ENCODE data around the gene KLHL10. TPM values are rescaled to one million over a fixed set of nuclear protein-coding genes. Genes with fewer than 3 reads are reported as not detected.

The KLHL10 gene
- total and polyA plus RNA-seq, 9 donors = 0.13 to 0.60 (median 0.23) TPM

DNA sequence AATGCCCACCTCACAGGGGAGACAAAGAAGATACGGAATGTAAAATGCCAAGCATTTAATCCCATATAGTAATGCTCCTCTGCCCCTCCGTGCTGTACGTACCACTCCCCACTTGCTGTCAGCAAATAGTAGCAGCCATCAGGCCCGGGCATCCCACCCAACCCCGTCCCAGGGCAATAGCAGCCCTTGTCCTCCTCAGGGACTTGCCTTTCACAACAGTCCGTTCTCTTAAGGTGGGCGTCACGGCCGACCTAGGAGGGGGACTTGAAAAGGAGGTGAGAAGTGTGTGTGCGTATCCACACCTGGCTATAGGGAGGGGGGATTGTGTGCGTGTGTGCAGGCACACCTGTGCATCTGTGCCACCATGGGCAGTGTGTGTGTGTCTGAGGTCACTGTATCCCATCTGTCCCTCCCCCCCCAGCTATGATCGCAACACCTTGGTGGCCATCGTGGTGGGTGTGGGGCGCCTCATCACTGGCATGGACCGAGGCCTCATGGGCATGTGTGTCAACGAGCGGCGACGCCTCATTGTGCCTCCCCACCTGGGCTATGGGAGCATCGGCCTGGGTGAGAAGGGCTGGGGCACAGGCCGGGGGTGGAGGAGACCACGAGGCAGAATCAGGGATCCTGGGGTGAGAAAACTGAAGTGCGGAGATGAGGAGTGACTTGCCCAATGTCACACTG, 20.8 kb upstream of the KLHL10 start:
- Histone ChIP-seq H3K9me3 (no peaks in the 10 kb centered on the region), H3K27me3 (no peaks in the 10 kb centered on the region), H3K36me3 (no peaks in the 10 kb centered on the region), H3K4me1 (ENCODE audit: insufficient read depth) (no peaks in the 10 kb centered on the region), H3K4me3 (no peak overlapping the region), H3K27ac (no peak overlapping the region)
- intact Hi-C loops (cut with DNase I) = no loop called here
- WGBS, 3 donors = 90 to 94% (median 92%) methylated on average over 23 of the region's 23 CpGs
- DNase-seq = no peak
- TF ChIP-seq POLR2A (IDR thresholded peaks at IDR 0.05) = no peak
- TF ChIP-seq EP300 (IDR thresholded peaks at IDR 0.05) = no peak
- TF ChIP-seq, protein P1, sequence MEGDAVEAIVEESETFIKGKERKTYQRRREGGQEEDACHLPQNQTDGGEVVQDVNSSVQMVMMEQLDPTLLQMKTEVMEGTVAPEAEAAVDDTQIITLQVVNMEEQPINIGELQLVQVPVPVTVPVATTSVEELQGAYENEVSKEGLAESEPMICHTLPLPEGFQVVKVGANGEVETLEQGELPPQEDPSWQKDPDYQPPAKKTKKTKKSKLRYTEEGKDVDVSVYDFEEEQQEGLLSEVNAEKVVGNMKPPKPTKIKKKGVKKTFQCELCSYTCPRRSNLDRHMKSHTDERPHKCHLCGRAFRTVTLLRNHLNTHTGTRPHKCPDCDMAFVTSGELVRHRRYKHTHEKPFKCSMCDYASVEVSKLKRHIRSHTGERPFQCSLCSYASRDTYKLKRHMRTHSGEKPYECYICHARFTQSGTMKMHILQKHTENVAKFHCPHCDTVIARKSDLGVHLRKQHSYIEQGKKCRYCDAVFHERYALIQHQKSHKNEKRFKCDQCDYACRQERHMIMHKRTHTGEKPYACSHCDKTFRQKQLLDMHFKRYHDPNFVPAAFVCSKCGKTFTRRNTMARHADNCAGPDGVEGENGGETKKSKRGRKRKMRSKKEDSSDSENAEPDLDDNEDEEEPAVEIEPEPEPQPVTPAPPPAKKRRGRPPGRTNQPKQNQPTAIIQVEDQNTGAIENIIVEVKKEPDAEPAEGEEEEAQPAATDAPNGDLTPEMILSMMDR (IDR thresholded peaks at IDR 0.05) = no peak

DNA sequence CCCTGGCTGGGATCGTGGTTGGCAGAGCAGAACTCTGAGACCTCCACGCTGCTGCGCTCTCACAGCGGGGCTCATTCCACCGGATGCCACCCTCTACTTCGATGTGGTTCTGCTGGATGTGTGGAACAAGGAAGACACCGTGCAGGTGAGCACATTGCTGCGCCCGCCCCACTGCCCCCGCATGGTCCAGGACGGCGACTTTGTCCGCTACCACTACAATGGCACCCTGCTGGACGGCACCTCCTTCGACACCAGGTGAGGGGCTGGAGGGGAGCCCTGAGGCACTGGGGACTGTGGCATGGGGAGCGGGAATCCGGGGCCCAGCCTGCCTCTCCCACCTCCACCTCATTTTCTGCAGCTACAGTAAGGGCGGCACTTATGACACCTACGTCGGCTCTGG, 19.6 kb upstream of the KLHL10 start:
- 94 to 95% (median 95%) methylated on average over 20 of the region's 20 CpGs for WGBS, 3 donors
- intact Hi-C loops (cut with DNase I) = no loop called here

DNA sequence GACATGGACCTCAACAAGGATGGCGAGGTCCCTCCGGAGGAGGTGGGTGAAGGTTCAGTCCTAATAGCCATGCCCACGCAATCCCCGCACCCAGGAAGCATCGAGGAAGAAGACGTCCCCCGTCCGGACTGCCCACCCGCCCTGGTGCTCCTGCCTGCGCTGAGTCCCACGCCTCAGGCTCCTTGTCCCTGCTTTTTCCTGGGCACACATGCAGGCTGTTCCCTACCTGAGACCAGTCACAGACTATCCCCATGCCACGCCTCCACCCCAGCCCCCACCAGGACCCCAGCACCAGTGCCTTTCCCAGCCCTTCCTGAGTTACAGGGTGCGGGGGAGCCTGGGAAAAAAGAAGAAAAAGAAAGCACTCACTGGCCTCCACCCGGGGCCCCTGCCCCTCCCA, 15.8 kb upstream of the KLHL10 start:
- Histone ChIP-seq H3K4me1 (ENCODE audit: insufficient read depth) (no peaks in the 10 kb centered on the region), H3K36me3 (no peaks in the 10 kb centered on the region), H3K9me3 (no peaks in the 10 kb centered on the region), H3K4me3 (no peak overlapping the region), H3K27me3 (no peaks in the 10 kb centered on the region), H3K27ac (no peak overlapping the region)
- WGBS, 3 donors = 81 to 84% (median 82%) methylated on average over 14 of the region's 14 CpGs
- TF ChIP-seq, protein P1 (IDR thresholded peaks at IDR 0.05) = no peak
- no peak for TF ChIP-seq POLR2A (IDR thresholded peaks at IDR 0.05)
- TF ChIP-seq EP300 (IDR thresholded peaks at IDR 0.05) = no peak
- intact Hi-C loops (cut with DNase I) = no loop called here
- no peak for DNase-seq

More for the DNA sequence above, 19.6 kb upstream of the KLHL10 start:
- Histone ChIP-seq H3K27me3 (no peaks in the 10 kb centered on the region), H3K36me3 (no peaks in the 10 kb centered on the region), H3K9me3 (no peaks in the 10 kb centered on the region), H3K4me3 (no peak overlapping the region), H3K4me1 (ENCODE audit: insufficient read depth) (no peaks in the 10 kb centered on the region), H3K27ac (no peak overlapping the region)
- TF ChIP-seq POLR2A (IDR thresholded peaks at IDR 0.05) = no peak
- TF ChIP-seq, protein P1 (IDR thresholded peaks at IDR 0.05) = no peak
- no peak for TF ChIP-seq EP300 (IDR thresholded peaks at IDR 0.05)
- DNase-seq = no peak

DNA sequence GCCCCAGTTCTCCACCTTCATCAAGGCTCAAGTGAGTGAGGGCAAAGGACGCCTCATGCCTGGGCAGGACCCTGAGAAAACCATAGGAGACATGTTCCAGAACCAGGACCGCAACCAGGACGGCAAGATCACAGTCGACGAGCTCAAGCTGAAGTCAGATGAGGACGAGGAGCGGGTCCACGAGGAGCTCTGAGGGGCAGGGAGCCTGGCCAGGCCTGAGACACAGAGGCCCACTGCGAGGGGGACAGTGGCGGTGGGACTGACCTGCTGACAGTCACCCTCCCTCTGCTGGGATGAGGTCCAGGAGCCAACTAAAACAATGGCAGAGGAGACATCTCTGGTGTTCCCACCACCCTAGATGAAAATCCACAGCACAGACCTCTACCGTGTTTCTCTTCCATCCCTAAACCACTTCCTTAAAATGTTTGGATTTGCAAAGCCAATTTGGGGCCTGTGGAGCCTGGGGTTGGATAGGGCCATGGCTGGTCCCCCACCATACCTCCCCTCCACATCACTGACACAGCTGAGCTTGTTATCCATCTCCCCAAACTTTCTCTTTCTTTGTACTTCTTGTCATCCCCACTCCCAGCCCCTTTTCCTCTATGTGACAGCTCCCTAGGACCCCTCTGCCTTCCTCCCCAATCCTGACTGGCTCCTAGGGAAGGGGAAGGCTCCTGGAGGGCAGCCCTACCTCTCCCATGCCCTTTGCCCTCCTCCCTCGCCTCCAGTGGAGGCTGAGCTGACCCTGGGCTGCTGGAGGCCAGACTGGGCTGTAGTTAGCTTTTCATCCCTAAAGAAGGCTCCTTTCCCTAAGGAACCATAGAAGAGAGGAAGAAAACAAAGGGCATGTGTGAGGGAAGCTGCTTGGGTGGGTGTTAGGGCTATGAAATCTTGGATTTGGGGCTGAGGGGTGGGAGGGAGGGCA, 15.1 kb upstream of the KLHL10 start:
- no peak for TF ChIP-seq POLR2A (IDR thresholded peaks at IDR 0.05)
- no peak for TF ChIP-seq EP300 (IDR thresholded peaks at IDR 0.05)
- TF ChIP-seq, protein P1 (IDR thresholded peaks at IDR 0.05) = no peak
- intact Hi-C loops (cut with DNase I) = no loop called here
- DNase-seq = no peak
- Histone ChIP-seq H3K36me3 (no peaks in the 10 kb centered on the region), H3K4me1 (ENCODE audit: insufficient read depth) (no peaks in the 10 kb centered on the region), H3K4me3 (no peak overlapping the region), H3K9me3 (no peaks in the 10 kb centered on the region), H3K27me3 (no peaks in the 10 kb centered on the region), H3K27ac (no peak overlapping the region)
- WGBS, 3 donors = 66 to 78% (median 66%) methylated on average over 12 of the region's 12 CpGs

All from ovary (tissue), 9 donors.